ENCODE measurements around the gene HDAC7.
"Not testable (repeated sequence)": the region's sequence is repeated elsewhere in the genome, so short reads cannot be mapped to it uniquely, and the experiment has no call there.

Gene HDAC7

GRCh38 chr12:47828008-47828975 is 8.6 kb upstream of the HDAC7 start:
- no peak for DNase-seq

GRCh38 chr12:47825173-47825639 is 5.5 kb upstream of the HDAC7 start:
- DNase-seq, result no peak

- no peak for DNase-seq
Observed at GRCh38 chr12:47824635-47825034, 4.9 kb upstream of the HDAC7 start.

GRCh38 chr12:47824198-47824597 is 4.5 kb upstream of the HDAC7 start:
- no peak for DNase-seq

GRCh38 chr12:47823422-47824086 is 3.9 kb upstream of the HDAC7 start:
- DNase-seq, result no peak

GRCh38 chr12:47822863-47823262 is 3.2 kb upstream of the HDAC7 start:
- DNase-seq, result no peak

GRCh38 chr12:47822401-47822800 is 2.7 kb upstream of the HDAC7 start:
- DNase-seq, result no peak

GRCh38 chr12:47821346-47821706 is 1.6 kb upstream of the HDAC7 start:
- no peak for DNase-seq

- no peak for DNase-seq
Observed at GRCh38 chr12:47820631-47821345, 1.1 kb upstream of the HDAC7 start.

- DNase-seq, result no peak
Observed at GRCh38 chr12:47819138-47819895, 386 bp downstream of the HDAC7 start.

- no peak for DNase-seq
Observed at GRCh38 chr12:47818467-47819137, 1.1 kb downstream of the HDAC7 start.

GRCh38 chr12:47818007-47818376 is 1.7 kb downstream of the HDAC7 start:
- no peak for DNase-seq

- DNase-seq, result no peak
Observed at GRCh38 chr12:47817272-47818006, 2.3 kb downstream of the HDAC7 start.

- no peak for DNase-seq
Observed at GRCh38 chr12:47816403-47817271, 3.1 kb downstream of the HDAC7 start.

- DNase-seq, result not testable (repeated sequence)
Observed at GRCh38 chr12:47815447-47815846, 4.3 kb downstream of the HDAC7 start.

- no peak for DNase-seq
Observed at GRCh38 chr12:47814539-47815170, 5.0 kb downstream of the HDAC7 start.

GRCh38 chr12:47813511-47814196 is 6.0 kb downstream of the HDAC7 start:
- no peak for DNase-seq

- no peak for DNase-seq
Observed at GRCh38 chr12:47812797-47813510, 6.7 kb downstream of the HDAC7 start.

All from NCI-H446 (cell line).